ENCODE data around the gene PYROXD2. TPM values are rescaled to one million over a fixed set of nuclear protein-coding genes. Genes with fewer than 3 reads are reported as not detected.

PYROXD2 gene
- total and polyA plus RNA-seq, 2 of the 8 experiments (the other 6 are each of a cell fraction or from before 2014, with no cell fraction given), result 3.2 to 5.4 TPM

GRCh38 chr10:98433881-98434732 lies 19.1 kb upstream of the PYROXD2 start:
- H2BK15ac ChIP-seq (ENCODE audit: low read length), result no peak overlapping the region
- no peak overlapping the region for H4K8ac ChIP-seq (ENCODE audit: extremely low read depth, insufficient read depth, low read length)
- no peak overlapping the region for H4K5ac ChIP-seq (ENCODE audit: insufficient read length, low read depth, low read length)
- H4K91ac ChIP-seq (replicated peaks; ENCODE audit: insufficient read length, low read length), result no peak overlapping the region
- no peak overlapping the region for H3K14ac ChIP-seq (ENCODE audit: insufficient read length)
- H3K27ac ChIP-seq (ENCODE audit: low read depth, low read length), result no peak overlapping the region
- no peak overlapping the region for H3K4ac ChIP-seq (replicated peaks; ENCODE audit: insufficient read length, low read depth, low read length)
- peaks cover 2 to 62% (median 34%) of the 10 kb centered on the region in 4 experiments; a peak in 6 of 8 replicates for H3K36me3 ChIP-seq (ENCODE audit: control insufficient read depth in 2 of 4, insufficient read depth in 4 of 4, low read length in 3 of 4)
- H3K56ac ChIP-seq (replicated peaks; ENCODE audit: insufficient read length, low read depth, low read length), result no peak overlapping the region
- H3K9me3 ChIP-seq (ENCODE audit: insufficient read depth in 2 of 2, low read depth in 1 of 2, low read length in 1 of 2), result peaks cover 7 to 10% of the 10 kb centered on the region in 2 experiments
- H3K23ac ChIP-seq (ENCODE audit: insufficient read length), result no peak overlapping the region
- H3K9ac ChIP-seq (replicated peaks in 1 of 4; ENCODE audit: extremely low read depth in 1 of 4, low read depth in 3 of 4, low read length in 3 of 4), result no peak overlapping the region
- H2BK120ac ChIP-seq (replicated peaks; ENCODE audit: low read depth, low read length), result no peak overlapping the region
- ChIA-PET CTCF (ENCODE audit: partially characterized antibody) (interaction anchor here (1.9 to 2.5 kb wide), 4 partner anchors 9 to 17 kb away, joined by 4 to 23 read pairs (median 10); no protein-coding TSS in a partner anchor), POLR2A (ENCODE audit: partially characterized antibody) (interaction anchor here (0.5 to 0.7 kb wide), 2 partner anchors 191 to 611 kb away, joined by 3 to 4 read pairs; no protein-coding TSS in a partner anchor)
- no peaks in the 10 kb centered on the region for H4K20me1 ChIP-seq (replicated peaks in 1 of 2; ENCODE audit: control insufficient read depth in 1 of 2, insufficient read depth in 2 of 2, low read length in 2 of 2)
- no peak overlapping the region for H3K4me3 ChIP-seq (ENCODE audit: extremely low read depth in 1 of 4, insufficient read depth in 2 of 4, low read depth in 3 of 4, low read length in 4 of 4)
- H3K4me1 ChIP-seq (replicated peaks in 1 of 4; ENCODE audit: control insufficient read depth in 3 of 4, insufficient read depth in 4 of 4, low read length in 3 of 4), result no peaks in the 10 kb centered on the region
- H3K27me3 ChIP-seq (replicated peaks in 1 of 4; ENCODE audit: control insufficient read depth in 3 of 4, extremely low read depth in 1 of 4, insufficient read depth in 3 of 4, low read length in 3 of 4), result no peaks in the 10 kb centered on the region
- H2AFZ ChIP-seq (ENCODE audit: low read length), result no peak overlapping the region
- H3K79me1 ChIP-seq (ENCODE audit: low read depth, low read length), result no peaks in the 10 kb centered on the region; the same call in 1 of the 2 replicates
- no peak overlapping the region for H2BK5ac ChIP-seq (ENCODE audit: low read depth, low read length)
- no peak overlapping the region for H3K18ac ChIP-seq (ENCODE audit: extremely low read depth, low read length)
- WGBS, 2 experiments (ENCODE audit: extremely low coverage in 1 of 2, insufficient coverage in 1 of 2, insufficient read length in 1 of 2, insufficient replicate concordance in 2 of 2, low coverage in 1 of 2, low lambda C conversion rate in 2 of 2, missing lambda C conversion rate in 1 of 2), result 94% methylated on average over 21 of the region's 21 CpGs; no CpG with 5 or more reads in 1 of the 2 experiments
- no peak overlapping the region for H3K4me2 ChIP-seq (ENCODE audit: insufficient read depth in 1 of 2, low read depth in 2 of 2, low read length in 2 of 2)
- FAIRE-seq, result no peak
- H2BK20ac ChIP-seq (ENCODE audit: low read length), result no peak overlapping the region
- no peak for DNase-seq (ENCODE audit: low read depth in 1 of 2, low spot score in 2 of 2)
- H3K23me2 ChIP-seq (ENCODE audit: low read depth, low read length), result no peaks in the 10 kb centered on the region
- no peaks in the 10 kb centered on the region for H3K79me2 ChIP-seq (ENCODE audit: control insufficient read depth in 1 of 2, insufficient read depth in 2 of 2, low read length in 2 of 2)
- no peak overlapping the region for H2BK12ac ChIP-seq (ENCODE audit: low read depth, low read length)
- H2AK5ac ChIP-seq (ENCODE audit: low read depth, low read length), result no peak overlapping the region
- TF ChIP-seq HDAC2 (IDR thresholded peaks at IDR 0.05; ENCODE audit: borderline replicate concordance in 1 of 2, low read depth in 2 of 2, low read length in 2 of 2), result no peak
- TF ChIP-seq SAP30 (IDR thresholded peaks at IDR 0.05; ENCODE audit: insufficient read depth, insufficient replicate concordance, low read length), result no peak
- no peak for TF ChIP-seq SUZ12 (IDR thresholded peaks at IDR 0.05; ENCODE audit: low read length)
- no peak for TF ChIP-seq RFX5 (IDR thresholded peaks at IDR 0.05; ENCODE audit: borderline replicate concordance, low read depth, low read length)
- TF ChIP-seq TBP (IDR thresholded peaks at IDR 0.05; ENCODE audit: low read depth, low read length), result no peak
- TF ChIP-seq CTCF (IDR thresholded peaks at IDR 0.05; ENCODE audit: control extremely low read depth in 1 of 3, insufficient read depth in 1 of 3, low read depth in 1 of 3, low read length in 3 of 3), result no peak
- no peak for TF ChIP-seq CTBP2 (IDR thresholded peaks at IDR 0.05; ENCODE audit: borderline replicate concordance, insufficient read depth, insufficient read length, low read length)

Measured in H1 (cell line).